ENCODE results near the gene DTNBP1. TPM values are rescaled to one million over a fixed set of nuclear protein-coding genes. Genes with fewer than 3 reads are reported as not detected.
A peak's percentile ranks its signal among the peaks of the same experiment; 100 is the strongest.

Gene DTNBP1
- total and polyA plus RNA-seq, 3 donors from 2014 or later, result 21.8 to 25.4 (median 22.6) TPM

- Histone ChIP-seq H3K36me3 (ENCODE audit: low read depth, missing control alignments) (no peaks in the 10 kb centered on the region), H3K9me3 (no peaks in the 10 kb centered on the region), H3K4me1 (no peaks in the 10 kb centered on the region), H3K27me3 (no peaks in the 10 kb centered on the region), H3K4me3 (no peak overlapping the region), H3K27ac (peak overlapping the region in 1 of 2 donors; percentile 33)
- 64% methylated on average over 6 of the region's 6 CpGs for WGBS, 2 donors
- TF ChIP-seq POLR2A (IDR thresholded peaks at IDR 0.05) (no peak), CTCF (IDR thresholded peaks at IDR 0.05) (no peak)
- intact Hi-C loops (cut with DNase I; ENCODE audit: low total_unique reads), result no loop called here
- DNase-seq, result peak; percentile 22
These were observed 141.2 kb downstream of the DTNBP1 start for GRCh38 chr6:15521582-15521981.

- no peak for DNase-seq
- Histone ChIP-seq H3K27ac (no peak overlapping the region), H3K36me3 (ENCODE audit: low read depth, missing control alignments) (no peaks in the 10 kb centered on the region), H3K27me3 (no peaks in the 10 kb centered on the region), H3K9me3 (no peaks in the 10 kb centered on the region), H3K4me3 (no peak overlapping the region), H3K4me1 (peaks cover 6% of the 10 kb centered on the region)
- TF ChIP-seq POLR2A (IDR thresholded peaks at IDR 0.05) (no peak), CTCF (IDR thresholded peaks at IDR 0.05) (no peak)
- WGBS, 2 donors, result 95% methylated on average over 20 of the region's 20 CpGs
- intact Hi-C loops (cut with DNase I; ENCODE audit: low total_unique reads), result no loop called here
These were observed 142.1 kb downstream of the DTNBP1 start for GRCh38 chr6:15520626-15521203.

- intact Hi-C loops (cut with DNase I; ENCODE audit: low total_unique reads), result no loop called here
- Histone ChIP-seq H3K9me3 (no peaks in the 10 kb centered on the region), H3K27me3 (no peaks in the 10 kb centered on the region), H3K27ac (no peak overlapping the region), H3K4me1 (peaks cover 8% of the 10 kb centered on the region), H3K4me3 (no peak overlapping the region), H3K36me3 (ENCODE audit: low read depth, missing control alignments) (no peaks in the 10 kb centered on the region)
- 89 to 90% methylated on average over 3 to 6 of the region's 6 CpGs for WGBS, 2 donors
- TF ChIP-seq CTCF (IDR thresholded peaks at IDR 0.05) (no peak), POLR2A (IDR thresholded peaks at IDR 0.05) (no peak)
- no peak for DNase-seq
These were observed 143.1 kb downstream of the DTNBP1 start for GRCh38 chr6:15519681-15520080.

- WGBS, 2 donors, result 96% methylated on average over 7 to 9 of the region's 10 CpGs
- Histone ChIP-seq H3K27ac (no peak overlapping the region), H3K9me3 (no peaks in the 10 kb centered on the region), H3K4me1 (peaks cover 16% of the 10 kb centered on the region), H3K4me3 (no peak overlapping the region), H3K36me3 (ENCODE audit: low read depth, missing control alignments) (no peaks in the 10 kb centered on the region), H3K27me3 (no peaks in the 10 kb centered on the region)
- DNase-seq, result no peak
- TF ChIP-seq CTCF (IDR thresholded peaks at IDR 0.05) (no peak), POLR2A (IDR thresholded peaks at IDR 0.05) (no peak)
- intact Hi-C loops (cut with DNase I; ENCODE audit: low total_unique reads), result no loop called here
These were observed 143.9 kb downstream of the DTNBP1 start for GRCh38 chr6:15518878-15519277.

- TF ChIP-seq CTCF (IDR thresholded peaks at IDR 0.05), result no peak
- no peak for TF ChIP-seq POLR2A (IDR thresholded peaks at IDR 0.05)
- no peak for DNase-seq
- Histone ChIP-seq H3K9me3 (no peaks in the 10 kb centered on the region), H3K4me1 (peaks cover 16% of the 10 kb centered on the region), H3K27ac (no peak overlapping the region), H3K4me3 (no peak overlapping the region), H3K36me3 (ENCODE audit: low read depth, missing control alignments) (no peaks in the 10 kb centered on the region), H3K27me3 (no peaks in the 10 kb centered on the region)
- 97 to 99% methylated on average over 9 of the region's 9 CpGs for WGBS, 2 donors
- intact Hi-C loops (cut with DNase I; ENCODE audit: low total_unique reads), result no loop called here
These were observed 144.8 kb downstream of the DTNBP1 start for GRCh38 chr6:15518057-15518456.

Measured in testis (tissue), 3 donors.